GM18870 (cell line): ENCODE data around the gene HS6ST3.
A peak's percentile ranks its signal among the peaks of the same experiment; 100 is the strongest.

Experiments
- ATAC-seq: cut with Tn5 transposase; IDR thresholded peaks from one replicate; pipeline ENCODE4 v1.9.1; 2021; ENCODE audit warnings: moderate library complexity; ENCODE audit not compliant: unreplicated experiment

Gene HS6ST3

GRCh38 chr13:96636001-96636709, 546.2 kb downstream of the HS6ST3 start:
- ATAC-seq, result no peak

DNA sequence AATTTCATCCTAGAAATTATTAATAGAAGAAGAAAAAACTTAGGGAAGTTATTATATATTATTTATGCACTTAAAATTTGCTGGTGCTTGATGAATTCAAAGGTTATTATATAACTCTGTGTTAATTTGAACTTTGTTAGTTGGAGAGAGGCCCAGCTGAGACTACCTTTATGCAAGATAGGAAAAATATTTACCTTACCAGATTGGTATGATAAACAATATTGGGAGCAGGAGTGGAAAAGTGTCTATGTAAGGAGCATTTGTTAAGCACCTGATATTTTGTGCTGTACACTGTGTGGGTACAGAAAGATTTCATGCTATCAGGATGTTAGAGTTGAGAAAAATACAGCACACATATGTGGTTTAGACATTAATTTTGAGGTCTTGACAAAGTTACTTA, 547.1 kb downstream of the HS6ST3 start:
- ATAC-seq, result no peak

DNA sequence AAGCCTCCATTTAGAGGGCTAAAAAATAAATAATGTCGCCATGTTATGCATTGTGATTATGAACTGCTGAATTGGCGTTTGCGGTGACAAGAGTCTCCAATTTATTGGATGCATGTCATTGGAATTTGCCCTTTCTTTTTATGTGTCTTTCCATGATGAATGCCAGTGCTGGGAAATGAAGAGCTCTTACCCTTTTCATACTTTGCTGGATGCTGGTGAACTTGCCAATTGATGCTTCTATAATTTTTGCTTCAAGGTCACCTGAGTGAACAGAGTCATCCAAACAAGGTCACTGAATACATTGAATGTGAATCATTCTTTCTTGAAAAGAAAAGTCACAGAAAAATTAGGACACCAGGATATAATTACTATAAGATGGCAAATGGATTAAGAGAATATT, 556.2 kb downstream of the HS6ST3 start:
- ATAC-seq, result no peak

GRCh38 chr13:96646515-96647211, 556.8 kb downstream of the HS6ST3 start:
- no peak for ATAC-seq

- ATAC-seq, result peak; percentile 96
These were observed 560.5 kb downstream of the HS6ST3 start for GRCh38 chr13:96650301-96650886.

GRCh38 chr13:96651598-96651997, 561.7 kb downstream of the HS6ST3 start:
- ATAC-seq, result no peak

- ATAC-seq, result no peak
These were observed 562.6 kb downstream of the HS6ST3 start for GRCh38 chr13:96652506-96652905.

- no peak for ATAC-seq
These were observed 571.7 kb downstream of the HS6ST3 start for GRCh38 chr13:96661612-96662011.

DNA sequence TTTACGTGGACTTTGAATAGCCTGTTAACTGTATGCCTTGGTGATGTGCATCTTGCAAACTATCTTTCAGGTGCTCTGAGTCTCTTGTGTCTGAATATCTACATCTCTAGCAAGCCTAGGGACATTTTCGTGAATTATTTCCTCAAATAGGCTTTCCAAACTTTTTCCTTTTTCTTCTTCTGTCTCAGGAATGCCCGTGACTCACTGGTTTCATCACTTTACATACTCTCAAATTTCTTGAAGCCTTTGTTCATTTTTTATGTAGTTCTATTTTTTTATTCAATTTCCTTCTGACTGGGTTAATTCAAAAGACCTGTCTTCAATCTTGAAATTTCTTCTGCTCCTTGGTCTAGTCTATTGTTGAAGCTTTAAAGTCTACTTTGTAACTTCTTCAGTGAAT, 572.1 kb downstream of the HS6ST3 start:
- ATAC-seq, result no peak

DNA sequence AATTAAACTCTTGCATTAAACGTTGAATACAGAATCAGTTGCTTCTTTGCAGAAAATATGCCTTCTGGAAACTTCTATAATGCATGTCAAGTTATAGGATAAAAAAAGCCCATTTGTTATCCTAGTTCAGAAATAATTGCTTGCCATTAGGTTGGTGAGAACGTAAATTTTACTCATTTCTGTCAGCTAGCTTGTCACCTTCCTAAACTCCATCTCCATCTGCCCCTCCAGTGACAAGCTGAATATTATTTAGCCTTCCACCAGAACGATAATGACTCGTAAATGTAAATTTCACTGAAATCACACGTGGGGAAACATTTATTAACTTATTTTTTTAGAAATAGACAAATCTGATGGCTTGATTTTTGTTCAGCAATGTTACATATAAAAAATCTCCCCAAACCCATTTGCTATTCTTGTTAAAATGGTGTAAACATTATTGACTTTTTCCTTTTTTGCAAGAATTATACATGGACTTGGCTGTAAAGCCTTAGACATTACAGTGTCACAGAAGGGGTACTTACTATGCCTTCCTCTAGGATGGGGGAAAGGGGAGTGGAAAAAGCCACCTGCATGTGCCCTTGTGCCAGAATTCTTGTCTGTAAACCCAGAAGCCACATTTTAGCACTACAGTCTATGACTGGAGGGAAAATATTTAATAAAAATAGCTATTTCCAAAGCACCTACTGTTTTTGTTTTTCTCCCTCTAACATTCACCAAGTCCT, 577.5 kb downstream of the HS6ST3 start:
- ATAC-seq, result no peak

DNA sequence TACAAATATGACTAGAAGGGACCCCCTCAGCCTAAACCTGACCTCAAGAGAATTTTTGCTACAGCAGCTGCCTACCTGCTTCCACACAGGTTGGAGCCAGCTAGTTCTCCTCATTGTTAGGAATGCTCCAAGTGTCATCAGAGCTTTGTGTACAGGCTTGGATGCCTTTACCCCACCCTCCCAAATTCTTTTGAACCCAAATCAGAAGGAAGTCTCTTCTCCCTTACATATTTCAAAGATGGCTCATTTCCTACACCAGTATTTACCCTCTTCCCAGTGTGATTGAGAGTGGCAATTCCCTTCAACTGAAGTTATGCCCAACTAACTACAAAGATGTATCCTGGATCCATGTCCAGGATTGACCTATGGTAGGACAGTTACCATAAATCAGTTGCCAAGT, 581.2 kb downstream of the HS6ST3 start:
- no peak for ATAC-seq

DNA sequence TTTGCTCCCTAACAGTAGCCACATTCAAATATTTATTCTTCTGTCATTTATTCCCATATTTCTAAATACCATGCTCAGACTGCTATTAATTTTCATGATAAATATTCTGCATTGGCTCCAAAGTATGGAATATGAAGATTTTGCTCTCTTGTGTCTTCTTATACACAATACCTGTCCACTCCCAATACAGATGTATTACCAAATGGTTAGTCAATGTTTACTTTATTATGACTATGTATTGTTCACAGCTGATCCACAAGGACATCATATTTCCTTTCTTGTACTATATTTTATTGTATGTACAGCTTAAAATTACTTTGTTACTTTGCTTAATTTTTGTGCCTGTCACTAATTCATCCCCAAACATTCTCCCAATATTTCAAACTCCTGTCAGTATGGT, 582.1 kb downstream of the HS6ST3 start:
- ATAC-seq, result no peak

- no peak for ATAC-seq
These were observed 583.9 kb downstream of the HS6ST3 start for GRCh38 chr13:96673825-96674224.

DNA sequence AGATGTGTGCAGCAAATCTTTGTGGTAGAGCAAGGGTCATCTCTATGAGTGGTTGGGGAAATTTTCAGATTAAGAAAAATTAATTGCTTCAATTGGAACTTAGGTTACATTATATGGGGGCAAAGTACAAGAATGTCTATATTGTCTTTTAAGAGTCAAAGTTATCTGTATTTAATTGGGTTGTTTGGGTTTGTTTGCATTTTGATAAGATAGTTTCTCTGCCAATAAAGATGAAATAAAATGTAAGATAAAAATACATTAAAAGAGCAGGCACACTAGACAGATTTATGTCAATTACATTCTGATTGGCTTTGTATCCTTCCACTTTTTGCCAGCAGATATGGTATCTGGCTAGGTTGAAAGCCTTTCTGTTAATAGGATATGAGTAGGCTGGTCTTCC, 587.1 kb downstream of the HS6ST3 start:
- no peak for ATAC-seq

DNA sequence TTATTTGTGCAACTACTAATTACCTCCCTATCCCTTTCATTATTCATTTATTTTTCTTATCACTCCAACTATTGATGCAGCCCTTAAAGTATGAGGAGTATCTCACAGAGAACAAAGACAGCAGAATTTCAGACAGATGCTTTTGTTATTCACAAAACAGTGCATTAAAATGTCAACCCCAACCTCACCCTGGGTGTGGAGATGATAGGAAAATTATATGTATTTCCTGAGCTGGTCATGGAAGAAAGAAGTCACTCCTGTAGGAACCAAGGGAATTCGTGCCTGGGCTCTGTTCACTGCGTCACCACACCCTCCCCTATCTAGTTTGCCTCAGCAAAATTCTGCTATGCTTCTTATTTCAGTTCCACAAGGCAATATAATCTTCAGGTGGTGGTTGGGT, 588.9 kb downstream of the HS6ST3 start:
- ATAC-seq, result no peak

DNA sequence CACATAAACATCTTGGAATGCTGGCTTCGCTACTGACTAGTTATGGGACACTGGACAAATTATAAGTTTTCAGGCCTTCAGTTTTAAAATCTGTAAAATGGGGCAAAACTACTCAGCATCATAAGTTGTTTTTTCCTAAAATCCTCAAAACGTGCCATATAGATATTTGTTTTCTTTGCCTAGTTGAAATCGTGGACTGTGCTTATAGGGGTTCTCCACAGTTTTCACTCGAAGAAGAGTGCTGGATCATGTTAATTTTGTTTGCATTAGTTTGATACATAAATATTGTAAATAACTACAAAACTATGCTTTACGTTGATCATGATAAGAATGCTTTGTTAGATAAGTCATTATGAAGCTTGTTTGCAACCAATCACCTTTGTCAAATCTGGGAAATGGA, 591.0 kb downstream of the HS6ST3 start:
- ATAC-seq, result no peak

- no peak for ATAC-seq
These were observed 591.9 kb downstream of the HS6ST3 start for GRCh38 chr13:96681766-96682165.

GRCh38 chr13:96684469-96684868, 594.6 kb downstream of the HS6ST3 start:
- ATAC-seq, result no peak

DNA sequence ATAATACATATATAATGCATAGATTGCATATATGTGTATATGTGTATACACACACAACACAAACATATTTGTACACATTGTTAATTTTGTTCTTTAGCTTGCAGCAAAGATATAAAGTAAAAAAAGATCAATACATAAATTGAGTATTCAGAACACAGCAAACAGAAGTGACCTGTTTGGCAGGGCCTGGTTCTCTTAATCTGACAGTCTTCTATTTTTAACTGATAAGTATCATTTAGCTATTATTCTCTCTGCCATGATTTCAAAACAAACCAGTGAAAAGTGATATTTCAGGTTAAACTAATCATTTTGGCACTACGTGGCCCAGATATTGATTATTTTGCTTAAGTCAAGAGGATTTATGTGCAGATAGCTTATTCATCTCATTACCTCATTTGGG, 595.0 kb downstream of the HS6ST3 start:
- no peak for ATAC-seq

- no peak for ATAC-seq
These were observed 596.4 kb downstream of the HS6ST3 start for GRCh38 chr13:96686286-96686685.

DNA sequence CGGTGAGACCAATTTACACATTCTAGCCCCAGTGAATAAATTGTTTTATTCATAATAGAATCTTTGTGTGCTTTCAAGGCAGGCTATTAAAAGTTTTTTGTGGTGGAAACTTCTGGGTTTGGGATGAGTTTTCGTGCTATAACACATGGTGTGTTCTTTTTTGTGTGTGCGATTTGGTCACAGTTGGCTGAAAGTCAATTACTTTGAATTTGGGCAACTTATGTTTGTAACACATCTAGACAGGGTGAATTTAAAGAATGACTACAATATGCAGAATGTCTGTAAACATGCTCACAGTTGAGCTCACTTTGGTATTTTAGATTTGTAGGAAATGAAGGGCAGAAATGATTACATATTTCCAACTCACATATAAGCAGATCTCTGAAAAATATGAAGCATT, 597.3 kb downstream of the HS6ST3 start:
- no peak for ATAC-seq

GRCh38 chr13:96690998-96691397, 601.1 kb downstream of the HS6ST3 start:
- no peak for ATAC-seq
